ENCODE measurements around the gene APBB1IP. TPM values are rescaled to one million over a fixed set of nuclear protein-coding genes. Genes with fewer than 3 reads are reported as not detected.
A peak's percentile ranks its signal among the peaks of the same experiment; 100 is the strongest.
"Not testable (repeated sequence)": the region's sequence is repeated elsewhere in the genome, so short reads cannot be mapped to it uniquely, and the experiment has no call there.

The APBB1IP gene
- 1.4 TPM for total RNA-seq (ENCODE audit: insufficient read depth, low replicate concordance)

- DNase-seq (ENCODE audit: low spot score), result peak; percentile 71
These were observed at the start of gene APBB1IP for GRCh38 chr10:26437637-26438461. Gene APBB1IP (plus strand): TSS chr10:26438341. CDS start chr10:26492327, 53,986 bp downstream.

GRCh38 chr10:26389533-26389932, 48.6 kb upstream of the APBB1IP start:
- DNase-seq (ENCODE audit: low spot score), result no peak

GRCh38 chr10:26391701-26392695, 46.1 kb upstream of the APBB1IP start:
- peak; percentile 25 for DNase-seq (ENCODE audit: low spot score)

- DNase-seq (ENCODE audit: low spot score), result not testable (repeated sequence)
These were observed 39.8 kb upstream of the APBB1IP start for GRCh38 chr10:26398353-26398752.

- no peak for DNase-seq (ENCODE audit: low spot score)
These were observed 30.7 kb upstream of the APBB1IP start for GRCh38 chr10:26407406-26407969.

- DNase-seq (ENCODE audit: low spot score), result no peak
These were observed 29.2 kb upstream of the APBB1IP start for GRCh38 chr10:26408858-26409494.

- DNase-seq (ENCODE audit: low spot score), result no peak
These were observed 27.8 kb upstream of the APBB1IP start for GRCh38 chr10:26410356-26410755.

- no peak for DNase-seq (ENCODE audit: low spot score)
These were observed 25.2 kb upstream of the APBB1IP start for GRCh38 chr10:26412932-26413331.

- DNase-seq (ENCODE audit: low spot score), result no peak
These were observed 24.8 kb upstream of the APBB1IP start for GRCh38 chr10:26413375-26413774.

GRCh38 chr10:26417136-26417535, 21.0 kb upstream of the APBB1IP start:
- no peak for DNase-seq (ENCODE audit: low spot score)

GRCh38 chr10:26422977-26423376, 15.2 kb upstream of the APBB1IP start:
- DNase-seq (ENCODE audit: low spot score), result no peak

- no peak for DNase-seq (ENCODE audit: low spot score)
These were observed 14.4 kb upstream of the APBB1IP start for GRCh38 chr10:26423722-26424121.

- DNase-seq (ENCODE audit: low spot score), result no peak
These were observed 7.4 kb upstream of the APBB1IP start for GRCh38 chr10:26430641-26431163.

- DNase-seq (ENCODE audit: low spot score), result no peak
These were observed 5.2 kb upstream of the APBB1IP start for GRCh38 chr10:26432938-26433337.

GRCh38 chr10:26435852-26436251, 2.3 kb upstream of the APBB1IP start:
- no peak for DNase-seq (ENCODE audit: low spot score)

GRCh38 chr10:26436848-26437247, 1.3 kb upstream of the APBB1IP start:
- no peak for DNase-seq (ENCODE audit: low spot score)

- DNase-seq (ENCODE audit: low spot score), result peak; percentile 8
These were observed 597 bp downstream of the APBB1IP start for GRCh38 chr10:26438534-26439341.

- DNase-seq (ENCODE audit: low spot score), result no peak
These were observed 1.4 kb downstream of the APBB1IP start for GRCh38 chr10:26439406-26440087.

GRCh38 chr10:26440088-26440470, 1.9 kb downstream of the APBB1IP start:
- DNase-seq (ENCODE audit: low spot score), result no peak

Measured in umbilical cord (tissue), 2 donors.